ENCODE results near the gene NAT14.

Gene NAT14

DNA sequence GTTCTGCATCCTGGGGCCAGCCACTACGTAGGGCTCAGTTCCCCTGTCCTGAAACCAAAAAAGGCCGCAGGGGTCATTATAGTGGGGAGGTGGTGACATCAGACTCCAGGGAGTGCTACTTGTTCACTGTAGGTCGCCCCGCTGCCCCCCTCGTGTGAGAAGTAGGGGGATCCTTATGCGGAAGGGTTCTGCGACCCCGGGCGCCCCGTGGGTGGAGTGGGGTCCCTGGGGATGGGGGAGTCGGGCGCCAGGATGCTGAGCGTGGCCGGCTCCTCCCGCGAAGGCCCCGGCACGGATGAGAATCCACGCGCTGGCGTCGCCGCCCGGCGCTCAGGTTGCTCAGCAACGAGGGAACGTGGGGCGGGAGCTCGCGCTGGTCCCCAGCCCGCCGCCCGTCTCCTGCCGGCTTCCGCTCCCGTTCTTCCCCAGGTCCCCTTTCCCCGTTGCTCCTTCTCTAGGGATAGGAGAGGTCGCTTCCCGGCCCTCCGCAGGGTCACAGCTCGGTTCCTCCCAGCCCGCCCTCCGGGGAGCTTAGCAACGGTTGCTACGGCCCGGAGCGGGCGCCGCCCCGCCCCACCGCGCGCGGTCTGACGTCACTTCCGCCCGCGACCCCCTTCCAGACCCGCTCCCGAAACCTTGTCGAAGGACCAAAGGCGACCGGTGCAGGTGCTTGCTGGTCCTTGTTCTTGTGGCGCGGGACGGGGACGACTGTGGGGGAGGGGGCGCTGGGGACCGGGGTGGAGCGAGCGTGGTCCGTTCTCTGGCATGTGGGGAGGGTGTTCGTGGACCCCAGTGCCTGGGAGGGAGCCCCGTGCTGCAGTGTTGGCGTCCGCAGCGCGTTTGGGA is at the start of gene NAT14:
NAT14 (plus strand) TSS at position 596 of the 846 bp plus-strand sequence. CDS start 521 bp downstream, outside the sequence.
- Histone ChIP-seq H3K9me3 (replicated peaks; ENCODE audit: insufficient read depth, low read length) (no peaks in the 10 kb centered on the region), H3K9me2 (replicated peaks; ENCODE audit: insufficient read depth, low read length) (no peaks in the 10 kb centered on the region), H3K27me3 (replicated peaks; ENCODE audit: insufficient read depth, low read length) (peaks cover 53% of the 10 kb centered on the region), H3K9ac (ENCODE audit: low read length) (no peak within 1 kb of the TSS), H3K4me1 (ENCODE audit: low read length) (no peaks in the 10 kb centered on the region), H3F3A (ENCODE audit: insufficient read depth, low read length) (no peaks in the 10 kb centered on the region), H3K4me3 (ENCODE audit: low read length) (no peak within 1 kb of the TSS), H3K4me2 (ENCODE audit: low read depth, low read length) (no peak within 1 kb of the TSS), H4K20me1 (ENCODE audit: insufficient read depth, low read length) (no peaks in the 10 kb centered on the region), H2AFZ (ENCODE audit: low read length) (no peak within 1 kb of the TSS), H3K27ac (ENCODE audit: low read length) (no peak within 1 kb of the TSS), H3K79me2 (ENCODE audit: low read length) (no peaks in the 10 kb centered on the region), H3K36me3 (replicated peaks; ENCODE audit: insufficient read depth, low read length) (no peaks in the 10 kb centered on the region)
- no peak for TF ChIP-seq EZH2phosphoT487 (IDR thresholded peaks at IDR 0.05; ENCODE audit: low read length)
- no peak for TF ChIP-seq EZH2 (optimal IDR thresholded peaks at IDR 0.05; ENCODE audit: low read depth, low read length)
- TF ChIP-seq CTCF (IDR thresholded peaks at IDR 0.05; ENCODE audit: low read length): no peak
- DNase-seq: no peak

DNA sequence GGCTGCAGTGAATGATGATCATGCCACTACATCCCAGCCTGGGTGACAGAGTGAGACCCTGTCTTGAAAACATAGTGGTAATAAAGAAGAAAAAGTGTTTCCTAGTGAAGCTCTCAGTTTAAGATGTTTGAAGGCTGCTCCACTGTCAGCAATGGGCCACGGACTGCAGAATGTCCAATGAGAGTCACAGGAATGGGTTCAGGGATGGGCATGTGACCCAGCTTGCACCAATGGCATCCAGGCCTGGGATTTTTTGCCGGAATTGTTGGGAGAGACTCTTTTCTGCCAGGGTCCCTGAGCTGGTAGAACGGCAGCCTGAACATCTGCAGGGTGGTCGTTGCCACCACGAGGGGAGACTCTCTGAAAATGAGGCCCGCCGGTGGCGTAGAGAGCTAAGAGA is 48.1 kb upstream of the NAT14 start:
- no peak for DNase-seq
- H3K27ac ChIP-seq (ENCODE audit: low read length): no peak overlapping the region
- H3K36me3 ChIP-seq (replicated peaks; ENCODE audit: insufficient read depth, low read length): no peaks in the 10 kb centered on the region
- H3K4me2 ChIP-seq (ENCODE audit: low read depth, low read length): no peak overlapping the region
- no peaks in the 10 kb centered on the region for H3K4me1 ChIP-seq (ENCODE audit: low read length)
- no peaks in the 10 kb centered on the region for H3F3A ChIP-seq (ENCODE audit: insufficient read depth, low read length)
- H3K79me2 ChIP-seq (ENCODE audit: low read length): no peaks in the 10 kb centered on the region
- TF ChIP-seq CTCF (IDR thresholded peaks at IDR 0.05; ENCODE audit: low read length) (no peak), EZH2phosphoT487 (IDR thresholded peaks at IDR 0.05; ENCODE audit: low read length) (no peak), EZH2 (optimal IDR thresholded peaks at IDR 0.05; ENCODE audit: low read depth, low read length) (no peak)
- H2AFZ ChIP-seq (ENCODE audit: low read length): no peak overlapping the region
- H4K20me1 ChIP-seq (ENCODE audit: insufficient read depth, low read length): no peaks in the 10 kb centered on the region
- no peak overlapping the region for H3K4me3 ChIP-seq (ENCODE audit: low read length)
- no peak overlapping the region for H3K9ac ChIP-seq (ENCODE audit: low read length)
- H3K9me2 ChIP-seq (replicated peaks; ENCODE audit: insufficient read depth, low read length): no peaks in the 10 kb centered on the region
- H3K9me3 ChIP-seq (replicated peaks; ENCODE audit: insufficient read depth, low read length): no peaks in the 10 kb centered on the region
- peaks cover 34% of the 10 kb centered on the region for H3K27me3 ChIP-seq (replicated peaks; ENCODE audit: insufficient read depth, low read length)

- DNase-seq: peak; percentile 48
- no peaks in the 10 kb centered on the region for H3K36me3 ChIP-seq (replicated peaks; ENCODE audit: insufficient read depth, low read length)
- TF ChIP-seq EZH2 (optimal IDR thresholded peaks at IDR 0.05; ENCODE audit: low read depth, low read length) (no peak), EZH2phosphoT487 (IDR thresholded peaks at IDR 0.05; ENCODE audit: low read length) (no peak), CTCF (IDR thresholded peaks at IDR 0.05; ENCODE audit: low read length) (no peak)
These were observed 47.6 kb upstream of the NAT14 start for GRCh38 chr19:55437410-55437809.

More at GRCh38 chr19:55437410-55437809, 47.6 kb upstream of the NAT14 start:
- Histone ChIP-seq H3K4me2 (ENCODE audit: low read depth, low read length) (no peak overlapping the region), H3K27ac (ENCODE audit: low read length) (no peak overlapping the region), H3K4me1 (ENCODE audit: low read length) (no peaks in the 10 kb centered on the region), H3K27me3 (replicated peaks; ENCODE audit: insufficient read depth, low read length) (peaks cover 36% of the 10 kb centered on the region), H3K9me3 (replicated peaks; ENCODE audit: insufficient read depth, low read length) (no peaks in the 10 kb centered on the region), H4K20me1 (ENCODE audit: insufficient read depth, low read length) (no peaks in the 10 kb centered on the region), H2AFZ (ENCODE audit: low read length) (no peak overlapping the region), H3K4me3 (ENCODE audit: low read length) (no peak overlapping the region), H3K79me2 (ENCODE audit: low read length) (no peaks in the 10 kb centered on the region), H3K9me2 (replicated peaks; ENCODE audit: insufficient read depth, low read length) (no peaks in the 10 kb centered on the region), H3F3A (ENCODE audit: insufficient read depth, low read length) (no peaks in the 10 kb centered on the region), H3K9ac (ENCODE audit: low read length) (no peak overlapping the region)

All from MM.1S (cell line).